ENCODE results near the gene JUN.
"Not testable (repeated sequence)": the region's sequence is repeated elsewhere in the genome, so short reads cannot be mapped to it uniquely, and the experiment has no call there.

The JUN gene

GRCh38 chr1:58805716-58806571, 22.1 kb upstream of the JUN start:
- no peak for DNase-seq

- no peak for DNase-seq
Observed at GRCh38 chr1:58804853-58805565, 21.2 kb upstream of the JUN start.

- DNase-seq: no peak
Observed at GRCh38 chr1:58803858-58804257, 20.0 kb upstream of the JUN start.

GRCh38 chr1:58802640-58803399, 19.0 kb upstream of the JUN start:
- DNase-seq: no peak

- not testable (repeated sequence) for DNase-seq
Observed at GRCh38 chr1:58801286-58801685, 17.4 kb upstream of the JUN start.

GRCh38 chr1:58799650-58800049, 15.8 kb upstream of the JUN start:
- DNase-seq: no peak

- no peak for DNase-seq
Observed at GRCh38 chr1:58798910-58799442, 15.1 kb upstream of the JUN start.

GRCh38 chr1:58796416-58796815, 12.6 kb upstream of the JUN start:
- no peak for DNase-seq

GRCh38 chr1:58794585-58794984, 10.7 kb upstream of the JUN start:
- DNase-seq: no peak

- DNase-seq: no peak
Observed at GRCh38 chr1:58792846-58793245, 9.0 kb upstream of the JUN start.

GRCh38 chr1:58791106-58791505, 7.3 kb upstream of the JUN start:
- no peak for DNase-seq

- no peak for DNase-seq
Observed at GRCh38 chr1:58789996-58790660, 6.3 kb upstream of the JUN start.

- DNase-seq: no peak
Observed at GRCh38 chr1:58789322-58789856, 5.5 kb upstream of the JUN start.

- no peak for DNase-seq
Observed at GRCh38 chr1:58788259-58788658, 4.4 kb upstream of the JUN start.

GRCh38 chr1:58786927-58787245, 3.0 kb upstream of the JUN start:
- DNase-seq: no peak

- DNase-seq: no peak
Observed at GRCh38 chr1:58786184-58786926, 2.5 kb upstream of the JUN start.

- DNase-seq: peak; percentile 68
Observed at GRCh38 chr1:58785442-58786058, 1.7 kb upstream of the JUN start.

- peak; percentile 94 for DNase-seq
Observed at GRCh38 chr1:58784758-58785441, 1.1 kb upstream of the JUN start.

- no peak for DNase-seq
Observed at GRCh38 chr1:58783090-58783992, 506 bp downstream of the JUN start.
